ENCODE data around the gene BMP8B. TPM values are rescaled to one million over a fixed set of nuclear protein-coding genes. Genes with fewer than 3 reads are reported as not detected.
"Not testable (repeated sequence)": the region's sequence is repeated elsewhere in the genome, so short reads cannot be mapped to it uniquely, and the experiment has no call there.

BMP8B gene
- total RNA-seq, 4 donors from 2014 or later = 0.18 to 0.83 (median 0.55) TPM

GRCh38 chr1:39766466-39766865, 22.2 kb downstream of the BMP8B start:
- H3K4me1 ChIP-seq; intact Hi-C loops (cut with DNase I): not testable (repeated sequence)
- 44 to 67% methylated on average over 1 to 2 of the region's 5 CpGs for WGBS, 2 donors

GRCh38 chr1:39764512-39764911, 24.2 kb downstream of the BMP8B start:
- H3K27me3 ChIP-seq; intact Hi-C loops (cut with DNase I); H3K4me3 ChIP-seq; H3K27ac ChIP-seq; H3K4me1 ChIP-seq; H3K9me3 ChIP-seq; DNase-seq: not testable (repeated sequence)
- peaks cover 0 to 13% (median 0%) of the 10 kb centered on the region in 3 donors for H3K36me3 ChIP-seq
- WGBS, 2 donors = no CpG with 5 or more reads among the region's 19 CpGs

More at GRCh38 chr1:39766466-39766865, 22.2 kb downstream of the BMP8B start:
- not testable (repeated sequence) for DNase-seq, H3K9me3 ChIP-seq, H3K27ac ChIP-seq, H3K36me3 ChIP-seq, H3K4me3 ChIP-seq
- H3K27me3 ChIP-seq = peaks cover 0 to 13% (median 0%) of the 10 kb centered on the region in 4 donors

- H3K27ac ChIP-seq; H3K27me3 ChIP-seq; intact Hi-C loops (cut with DNase I); H3K4me1 ChIP-seq; DNase-seq; H3K4me3 ChIP-seq; H3K9me3 ChIP-seq: not testable (repeated sequence)
- 50 to 84% methylated on average over 1 to 6 of the region's 18 CpGs for WGBS, 2 donors
- peaks cover 0 to 20% (median 0%) of the 10 kb centered on the region in 3 donors for H3K36me3 ChIP-seq
Observed at GRCh38 chr1:39763619-39764374, 24.9 kb downstream of the BMP8B start.

- Histone ChIP-seq H3K9me3 (no peaks in the 10 kb centered on the region), H3K4me3 (no peak overlapping the region), H3K4me1 (no peaks in the 10 kb centered on the region), H3K27me3 (no peaks in the 10 kb centered on the region), H3K27ac (no peak overlapping the region), H3K36me3 (peaks cover 0 to 30% (median 0%) of the 10 kb centered on the region in 3 donors)
- no peak for DNase-seq
- WGBS, 2 donors = 92 to 97% methylated on average over 17 to 21 of the region's 30 CpGs
- no peak for TF ChIP-seq CTCF (IDR thresholded peaks at IDR 0.05)
- no peak for TF ChIP-seq POLR2A (IDR thresholded peaks at IDR 0.05)
- intact Hi-C loops (cut with DNase I) = no loop called here
Observed at GRCh38 chr1:39762550-39763540, 25.8 kb downstream of the BMP8B start.

GRCh38 chr1:39761557-39762260, 27.0 kb downstream of the BMP8B start:
- no peaks in the 10 kb centered on the region for H3K9me3 ChIP-seq
- no peak for DNase-seq
- no peaks in the 10 kb centered on the region for H3K27me3 ChIP-seq
- no peak overlapping the region for H3K27ac ChIP-seq
- 68 to 80% methylated on average over 11 to 13 of the region's 16 CpGs for WGBS, 2 donors
- H3K36me3 ChIP-seq = peaks cover 0 to 41% (median 0%) of the 10 kb centered on the region in 3 donors
- intact Hi-C loops (cut with DNase I) = no loop called here
- no peaks in the 10 kb centered on the region for H3K4me1 ChIP-seq
- TF ChIP-seq CTCF (IDR thresholded peaks at IDR 0.05) (no peak), POLR2A (IDR thresholded peaks at IDR 0.05) (no peak)
- no peak overlapping the region for H3K4me3 ChIP-seq

- WGBS, 2 donors = 71 to 90% methylated on average over 3 to 4 of the region's 9 CpGs
- intact Hi-C loops (cut with DNase I) = no loop called here
- TF ChIP-seq CTCF (IDR thresholded peaks at IDR 0.05) (no peak), POLR2A (IDR thresholded peaks at IDR 0.05) (no peak)
Observed at GRCh38 chr1:39761016-39761415, 27.6 kb downstream of the BMP8B start.

More at GRCh38 chr1:39761016-39761415, 27.6 kb downstream of the BMP8B start:
- Histone ChIP-seq H3K4me1 (no peaks in the 10 kb centered on the region), H3K9me3 (no peaks in the 10 kb centered on the region), H3K27ac (no peak overlapping the region), H3K27me3 (no peaks in the 10 kb centered on the region), H3K4me3 (no peak overlapping the region), H3K36me3 (peaks cover 0 to 48% (median 0%) of the 10 kb centered on the region in 3 donors)
- no peak for DNase-seq
